Neural progenitor cell (in vitro differentiated cells): ENCODE data around the gene THRB. TPM values are rescaled to one million over a fixed set of nuclear protein-coding genes. Genes with fewer than 3 reads are reported as not detected.

Experiments used
- DNase-seq: peaks from one replicate; pipeline ENCODE4 v3.0.0-alpha.2; 2016; ENCODE audit warnings: low spot score
- H2AFZ ChIP-seq: fragments of 200-600 bp; sonication (generic); replicated peaks from 2 replicates; pipeline ENCODE4 v1.6.1; 2016; ENCODE audit warnings: antibody characterized with exemption
- H3F3A ChIP-seq: fragments of 200-600 bp; sonication (generic); 2 replicates; pipeline ENCODE4 v1.6.1; 2016; ENCODE audit warnings: antibody characterized with exemption, low read depth
- H3K27ac ChIP-seq: fragments of 200-600 bp; sonication (generic); 2 replicates; pipeline ENCODE4 v1.5.1; 2016; ENCODE audit warnings: mild to moderate bottlenecking
- H3K27me3 ChIP-seq: fragments of 200-600 bp; sonication (generic); 2 replicates; pipeline ENCODE4 v1.6.1; 2016; ENCODE audit warnings: mild to moderate bottlenecking, moderate library complexity
- H3K36me3 ChIP-seq: fragments of 200-600 bp; sonication (generic); 2 replicates; pipeline ENCODE4 v1.5.1; 2016
- H3K4me1 ChIP-seq: fragments of 200-600 bp; sonication (generic); 2 replicates; pipeline ENCODE4 v1.6.1; 2016; ENCODE audit warnings: mixed run types
- H3K4me2 ChIP-seq: fragments of 200-600 bp; sonication (generic); 2 replicates; pipeline ENCODE4 v1.6.1; 2016
- H3K4me3 ChIP-seq: fragments of 200-600 bp; sonication (generic); 2 replicates; pipeline ENCODE4 v1.5.1; 2016
- H3K79me2 ChIP-seq: fragments of 200-600 bp; sonication (generic); 2 replicates; pipeline ENCODE4 v1.6.1; 2016; ENCODE audit warnings: low read depth
- H3K9ac ChIP-seq: fragments of 200-600 bp; sonication (generic); 2 replicates; pipeline ENCODE4 v1.6.1; 2016
- H3K9me3 ChIP-seq: fragments of 200-600 bp; sonication (generic); 2 replicates; pipeline ENCODE4 v1.5.1; 2016; ENCODE audit warnings: low read depth
- H4K20me1 ChIP-seq: fragments of 200-600 bp; sonication (generic); 2 replicates; pipeline ENCODE4 v1.6.1; 2016; ENCODE audit warnings: low read depth
- H3K27ac Mint-ChIP-seq: 3 replicates; pipeline ENCODE4 v1.8.0; 2021; ENCODE audit warnings: mixed read lengths
- H3K27me3 Mint-ChIP-seq: 2 replicates; pipeline ENCODE4 v1.8.0; 2022; ENCODE audit warnings: low read depth, mild to moderate bottlenecking, inconsistent platforms, moderate library complexity, mixed read lengths; ENCODE audit not compliant: insufficient read depth
- H3K36me3 Mint-ChIP-seq: 3 replicates; pipeline ENCODE4 v1.8.0; 2021; ENCODE audit warnings: mixed read lengths
- H3K4me1 Mint-ChIP-seq: 3 replicates; pipeline ENCODE4 v1.8.0; 2021; ENCODE audit warnings: mixed read lengths
- H3K4me3 Mint-ChIP-seq: 3 replicates; pipeline ENCODE4 v1.8.0; 2021; ENCODE audit warnings: mild to moderate bottlenecking, moderate library complexity, mixed read lengths
- H3K9me3 Mint-ChIP-seq: 3 replicates; pipeline ENCODE4 v1.8.0; 2020; ENCODE audit warnings: mixed read lengths
- CTCF ChIP-seq: fragments of 200-600 bp; sonication (generic); IDR thresholded peaks from 2 replicates; pipeline ENCODE4 v1.5.1; 2017; ENCODE audit warnings: antibody characterized with exemption, mild to moderate bottlenecking
- EZH2 ChIP-seq: fragments of 200-600 bp; sonication (generic); IDR thresholded peaks from 2 replicates; pipeline ENCODE4 v1.6.1; 2017; ENCODE audit warnings: antibody characterized with exemption, mild to moderate bottlenecking, moderate library complexity
- EZH2phosphoT487 ChIP-seq: fragments of 200-600 bp; sonication (generic); IDR thresholded peaks from 2 replicates; pipeline ENCODE4 v1.6.1; 2017; ENCODE audit warnings: antibody characterized with exemption
- total RNA-seq: library from RNA; depleted of rRNA; stranded (reverse); fragments of >200 nt; gene quantifications from 2 replicates; pipeline ENCODE4 v1.2.3, GENCODE V29; 2015; ENCODE audit warnings: low replicate concordance

The THRB gene
- total RNA-seq, 1 donor from 2014 or later: 1.2 TPM

- Histone ChIP-seq H3K4me3 (no peak overlapping the region), H3K9me3 (no peaks in the 10 kb centered on the region), H4K20me1 (no peaks in the 10 kb centered on the region), H3K27me3 (no peaks in the 10 kb centered on the region), H3K9ac (no peak overlapping the region), H3K36me3 (no peaks in the 10 kb centered on the region), H3K4me1 (peaks cover 9% of the 10 kb centered on the region), H3K27ac (no peak overlapping the region), H3F3A (no peaks in the 10 kb centered on the region), H3K4me2 (no peak overlapping the region), H2AFZ (no peak overlapping the region), H3K79me2 (no peaks in the 10 kb centered on the region)
- Mint-ChIP-seq H3K36me3 (no peaks in the 10 kb centered on the region), H3K4me1 (peaks cover 8% of the 10 kb centered on the region), H3K9me3 (no peaks in the 10 kb centered on the region), H3K27me3 (no peaks in the 10 kb centered on the region), H3K27ac (no peak overlapping the region), H3K4me3 (no peak overlapping the region)
- TF ChIP-seq EZH2phosphoT487 (no peak), CTCF (no peak), EZH2 (no peak)
- DNase-seq: no peak
Measured at GRCh38 chr3:24385012-24385615, 109.5 kb downstream of the THRB start.

DNA sequence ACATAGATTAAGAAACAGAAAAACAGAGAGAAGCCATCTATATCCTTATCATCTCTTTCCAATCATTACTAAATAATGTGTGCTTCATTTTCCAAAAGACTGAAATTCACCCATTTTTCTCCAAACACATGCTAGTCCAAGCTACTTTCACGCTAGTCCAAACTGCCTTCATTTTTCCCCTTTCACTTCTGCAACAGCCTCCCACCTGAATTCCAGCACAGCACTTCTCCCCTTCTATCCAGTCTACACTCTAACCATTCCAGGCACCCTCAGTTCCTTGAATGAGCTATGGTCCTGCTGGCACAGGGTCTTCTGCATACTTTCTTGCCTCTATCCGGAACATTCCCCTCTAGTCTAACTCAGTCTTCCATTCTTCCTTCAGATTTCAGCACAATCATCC, 112.0 kb downstream of the THRB start:
- H3K9me3 Mint-ChIP-seq: no peaks in the 10 kb centered on the region
- no peak overlapping the region for H3K4me3 Mint-ChIP-seq
- no peaks in the 10 kb centered on the region for H3K36me3 ChIP-seq
- H3K4me1 ChIP-seq: peaks cover 5% of the 10 kb centered on the region
- no peak overlapping the region for H3K27ac Mint-ChIP-seq
- no peak overlapping the region for H3K27ac ChIP-seq
- H3K9me3 ChIP-seq: no peaks in the 10 kb centered on the region
- H3K4me3 ChIP-seq: no peak overlapping the region
- H3F3A ChIP-seq: no peaks in the 10 kb centered on the region
- no peak overlapping the region for H2AFZ ChIP-seq
- H3K4me1 Mint-ChIP-seq: no peaks in the 10 kb centered on the region
- no peaks in the 10 kb centered on the region for H3K79me2 ChIP-seq
- no peaks in the 10 kb centered on the region for H3K36me3 Mint-ChIP-seq
- no peak overlapping the region for H3K4me2 ChIP-seq
- no peak overlapping the region for H3K9ac ChIP-seq
- no peaks in the 10 kb centered on the region for H3K27me3 Mint-ChIP-seq
- no peaks in the 10 kb centered on the region for H4K20me1 ChIP-seq
- DNase-seq: no peak
- TF ChIP-seq CTCF: no peak
- no peak for TF ChIP-seq EZH2phosphoT487
- no peak for TF ChIP-seq EZH2
- H3K27me3 ChIP-seq: no peaks in the 10 kb centered on the region

- DNase-seq: no peak
Measured at GRCh38 chr3:24379936-24380335, 114.7 kb downstream of the THRB start.

More at GRCh38 chr3:24379936-24380335, 114.7 kb downstream of the THRB start:
- H3K9me3 ChIP-seq: no peaks in the 10 kb centered on the region
- no peaks in the 10 kb centered on the region for H4K20me1 ChIP-seq
- H3K27ac ChIP-seq: no peak overlapping the region
- no peaks in the 10 kb centered on the region for H3K4me1 Mint-ChIP-seq
- peaks cover 5% of the 10 kb centered on the region for H3K4me1 ChIP-seq
- H3K4me2 ChIP-seq: no peak overlapping the region
- H3K4me3 Mint-ChIP-seq: no peak overlapping the region
- no peaks in the 10 kb centered on the region for H3K9me3 Mint-ChIP-seq
- H3K36me3 ChIP-seq: no peaks in the 10 kb centered on the region
- no peak overlapping the region for H3K27ac Mint-ChIP-seq
- no peak for TF ChIP-seq EZH2
- TF ChIP-seq EZH2phosphoT487: no peak
- TF ChIP-seq CTCF: no peak
- no peaks in the 10 kb centered on the region for H3K27me3 ChIP-seq
- H3K36me3 Mint-ChIP-seq: no peaks in the 10 kb centered on the region
- no peak overlapping the region for H2AFZ ChIP-seq
- H3K79me2 ChIP-seq: no peaks in the 10 kb centered on the region
- H3K27me3 Mint-ChIP-seq: no peaks in the 10 kb centered on the region
- H3F3A ChIP-seq: no peaks in the 10 kb centered on the region
- no peak overlapping the region for H3K4me3 ChIP-seq
- no peak overlapping the region for H3K9ac ChIP-seq
